Activated CD4-positive, alpha-beta T cell treated with anti-CD3 and anti-CD28 coated beads, Interleukin-2, amount 10 ng/mL, durations not matched to agents 7 days and 5 days (primary cell): ENCODE measurements around the gene NR3C2. TPM values are rescaled to one million over a fixed set of nuclear protein-coding genes. Genes with fewer than 3 reads are reported as not detected.

Source experiments
- CTCF ChIA-PET: fragments of 350-600 bp; sonication (Branson Sonifier 250); formaldehyde crosslinking; loops from one replicate; lab custom pipeline; 2021; ENCODE audit warnings: antibody characterized with exemption; lab: Charles Lee
- POLR2A ChIA-PET: fragments of 350-600 bp; sonication (Branson Sonifier 250); formaldehyde crosslinking; loops from one replicate; lab custom pipeline; 2021; ENCODE audit warnings: antibody characterized with exemption; lab: Charles Lee
- DNase-seq: peaks from one replicate; pipeline ENCODE4 v3.0.0-alpha.2; 2020
- H3K27ac Mint-ChIP-seq: one replicate; pipeline ENCODE4 v1.8.0; 2021; ENCODE audit warnings: mild to moderate bottlenecking, moderate library complexity, mixed read lengths
- H3K27me3 Mint-ChIP-seq: one replicate; pipeline ENCODE4 v1.8.0; 2021; ENCODE audit warnings: mixed read lengths
- H3K36me3 Mint-ChIP-seq: one replicate; pipeline ENCODE4 v1.8.0; 2021; ENCODE audit warnings: low read depth, mixed read lengths
- H3K4me1 Mint-ChIP-seq: one replicate; pipeline ENCODE4 v1.8.0; 2021; ENCODE audit warnings: mixed read lengths
- H3K4me3 Mint-ChIP-seq: one replicate; pipeline ENCODE4 v1.8.0; 2021; ENCODE audit warnings: mild to moderate bottlenecking, moderate library complexity, mixed read lengths
- H3K9me3 Mint-ChIP-seq: one replicate; pipeline ENCODE4 v1.8.0; 2021; ENCODE audit warnings: mixed read lengths
- total RNA-seq, 2 experiments: library from RNA; stranded (reverse); gene quantifications; one replicate each; pipeline ENCODE4 v1.2.3, GENCODE V29; 2021

Gene NR3C2
- total RNA-seq, 2 experiments from 2014 or later: 4.1 to 5.1 TPM

DNA sequence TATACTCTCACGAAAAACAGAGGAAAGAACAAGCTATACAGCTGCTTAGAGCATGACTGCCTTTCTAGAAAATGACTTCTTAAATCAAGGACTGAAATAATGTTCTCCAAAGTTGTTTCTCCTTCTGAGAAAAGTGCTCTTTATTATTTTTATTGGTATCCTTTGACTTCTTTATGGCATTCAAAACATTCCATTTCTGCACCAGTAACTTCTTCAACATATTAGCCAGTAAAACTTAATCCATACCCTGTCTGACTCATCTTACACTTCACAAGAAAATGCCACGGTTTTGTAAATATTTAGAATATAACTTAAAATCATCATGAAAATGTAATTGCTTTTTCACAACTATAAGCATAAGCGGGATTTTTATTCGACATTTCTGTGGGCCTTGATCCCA, 180.4 kb downstream of the NR3C2 start:
- Mint-ChIP-seq H3K27me3 (no peaks in the 10 kb centered on the region), H3K36me3 (no peaks in the 10 kb centered on the region), H3K4me1 (no peaks in the 10 kb centered on the region), H3K27ac (no peak overlapping the region), H3K9me3 (no peaks in the 10 kb centered on the region), H3K4me3 (no peak overlapping the region)
- POLR2A ChIA-PET: no interaction called here
- CTCF ChIA-PET: no interaction called here
- no peak for DNase-seq

DNA sequence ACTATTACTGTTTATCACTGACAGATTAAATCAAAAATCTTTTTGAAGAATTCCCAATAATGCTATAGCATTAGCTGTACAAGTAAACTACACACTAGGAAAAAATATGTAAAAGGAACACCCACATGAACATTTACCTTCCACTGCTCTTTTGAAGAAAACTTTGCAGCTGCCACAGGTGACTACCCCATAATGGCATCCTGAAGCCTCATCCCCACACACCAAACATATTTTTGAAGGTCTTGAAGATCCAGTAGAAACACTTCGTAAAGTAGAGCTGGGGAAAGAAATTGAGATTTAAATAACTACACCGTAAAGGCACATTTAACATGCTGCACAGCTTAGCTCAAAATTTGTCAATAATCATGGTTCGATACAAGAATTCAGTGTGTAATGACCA, 182.4 kb downstream of the NR3C2 start:
- H3K4me3 Mint-ChIP-seq: no peak overlapping the region
- no peak overlapping the region for H3K27ac Mint-ChIP-seq
- POLR2A ChIA-PET: no interaction called here
- DNase-seq: no peak
- no peaks in the 10 kb centered on the region for H3K36me3 Mint-ChIP-seq
- no peaks in the 10 kb centered on the region for H3K9me3 Mint-ChIP-seq
- CTCF ChIA-PET: no interaction called here
- no peaks in the 10 kb centered on the region for H3K4me1 Mint-ChIP-seq
- H3K27me3 Mint-ChIP-seq: no peaks in the 10 kb centered on the region

DNA sequence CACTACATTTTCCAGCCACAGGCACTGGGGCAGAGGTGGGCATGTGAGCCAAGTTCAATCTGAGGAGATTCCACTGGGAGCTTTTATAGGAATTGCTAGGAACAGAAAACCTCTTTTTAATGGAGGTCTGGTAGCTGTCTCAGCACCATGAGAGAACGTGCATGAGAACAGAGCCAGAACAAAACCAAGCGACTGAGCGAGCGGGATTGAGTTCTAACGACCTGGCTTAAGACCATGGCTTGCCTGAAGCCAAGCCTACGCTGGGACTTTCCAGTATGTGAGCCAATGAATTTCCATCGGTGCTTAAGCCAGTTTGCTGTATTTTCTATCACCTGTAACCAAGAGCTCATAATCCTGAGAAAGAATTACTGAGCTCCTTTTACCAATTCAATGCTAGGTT, 183.7 kb downstream of the NR3C2 start:
- H3K4me3 Mint-ChIP-seq: no peak overlapping the region
- ChIA-PET CTCF (no interaction called here), POLR2A (no interaction called here)
- no peak overlapping the region for H3K27ac Mint-ChIP-seq
- no peaks in the 10 kb centered on the region for H3K9me3 Mint-ChIP-seq
- H3K27me3 Mint-ChIP-seq: no peaks in the 10 kb centered on the region
- no peak for DNase-seq
- H3K4me1 Mint-ChIP-seq: no peaks in the 10 kb centered on the region
- H3K36me3 Mint-ChIP-seq: no peaks in the 10 kb centered on the region

GRCh38 chr4:148255344-148255720, 186.9 kb downstream of the NR3C2 start:
- CTCF ChIA-PET: no interaction called here
- POLR2A ChIA-PET: no interaction called here
- Mint-ChIP-seq H3K27ac (no peak overlapping the region), H3K9me3 (no peaks in the 10 kb centered on the region), H3K4me3 (no peak overlapping the region), H3K36me3 (no peaks in the 10 kb centered on the region), H3K27me3 (no peaks in the 10 kb centered on the region), H3K4me1 (no peaks in the 10 kb centered on the region)
- DNase-seq: no peak

DNA sequence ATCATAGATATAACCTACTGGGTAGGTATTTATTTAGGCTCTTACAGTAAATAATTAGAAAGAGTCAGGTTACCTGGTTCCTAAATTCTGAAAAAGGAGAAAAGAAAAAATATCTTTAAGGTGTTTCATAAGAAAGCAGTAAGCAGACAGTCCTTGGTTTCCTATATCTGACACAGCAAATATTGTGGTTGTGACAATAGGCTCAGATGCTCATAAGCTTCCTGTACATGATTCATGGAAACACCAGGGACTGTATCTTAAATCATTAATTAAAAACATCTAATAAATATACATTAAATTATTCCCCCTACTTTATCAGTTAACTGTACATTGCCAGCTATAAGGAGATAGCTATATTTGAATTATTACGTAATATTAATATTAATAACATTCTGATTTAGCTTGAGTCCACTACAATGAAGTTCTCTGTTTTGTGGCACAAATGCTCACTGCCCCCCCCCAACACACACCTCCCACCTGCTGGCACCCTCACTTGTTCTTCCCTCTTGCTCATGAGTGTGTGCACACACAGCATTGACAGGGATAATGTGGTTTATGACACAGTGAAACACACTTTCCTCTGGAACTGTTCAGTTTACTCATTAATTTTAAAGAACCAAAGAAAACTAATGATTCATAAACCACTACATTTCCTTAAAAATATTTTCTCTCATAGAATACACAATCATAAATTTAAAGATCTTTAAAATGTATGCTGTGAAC, 187.4 kb downstream of the NR3C2 start:
- no peaks in the 10 kb centered on the region for H3K36me3 Mint-ChIP-seq
- DNase-seq: no peak
- no peaks in the 10 kb centered on the region for H3K9me3 Mint-ChIP-seq
- H3K4me1 Mint-ChIP-seq: no peaks in the 10 kb centered on the region
- H3K27ac Mint-ChIP-seq: no peak overlapping the region
- no peak overlapping the region for H3K4me3 Mint-ChIP-seq
- ChIA-PET POLR2A (no interaction called here), CTCF (no interaction called here)
- H3K27me3 Mint-ChIP-seq: no peaks in the 10 kb centered on the region

DNA sequence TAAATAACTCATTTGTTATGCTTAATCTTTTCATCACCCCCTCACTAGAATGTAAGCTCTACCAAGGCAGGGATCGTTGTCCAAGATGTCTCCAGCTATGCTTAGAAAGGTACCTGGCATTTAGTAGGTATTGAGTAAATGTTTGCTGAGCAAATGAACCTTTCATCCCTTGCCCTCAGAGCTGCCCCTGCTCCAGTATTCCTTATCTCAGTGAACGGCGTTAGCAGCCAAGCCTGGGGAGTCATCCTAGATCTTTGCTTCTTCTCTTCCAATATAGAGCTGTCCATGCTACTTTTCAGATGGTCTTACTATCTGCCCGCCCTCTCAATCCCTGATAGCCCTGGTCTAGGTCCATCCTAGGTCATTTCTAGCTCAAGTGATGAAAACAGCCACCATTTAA, 188.4 kb downstream of the NR3C2 start:
- POLR2A ChIA-PET: no interaction called here
- Mint-ChIP-seq H3K4me1 (no peaks in the 10 kb centered on the region), H3K9me3 (no peaks in the 10 kb centered on the region), H3K27me3 (no peaks in the 10 kb centered on the region), H3K27ac (no peak overlapping the region), H3K36me3 (no peaks in the 10 kb centered on the region), H3K4me3 (no peak overlapping the region)
- DNase-seq: no peak
- CTCF ChIA-PET: no interaction called here

- no peaks in the 10 kb centered on the region for H3K27me3 Mint-ChIP-seq
- H3K4me3 Mint-ChIP-seq: no peak overlapping the region
- CTCF ChIA-PET: no interaction called here
- no peak overlapping the region for H3K27ac Mint-ChIP-seq
- DNase-seq: no peak
- POLR2A ChIA-PET: no interaction called here
- H3K36me3 Mint-ChIP-seq: no peaks in the 10 kb centered on the region
- no peaks in the 10 kb centered on the region for H3K4me1 Mint-ChIP-seq
- H3K9me3 Mint-ChIP-seq: no peaks in the 10 kb centered on the region
Observed at GRCh38 chr4:148248824-148249223, 193.4 kb downstream of the NR3C2 start.

GRCh38 chr4:148245015-148245414, 197.2 kb downstream of the NR3C2 start:
- no peaks in the 10 kb centered on the region for H3K36me3 Mint-ChIP-seq
- ChIA-PET CTCF (no interaction called here), POLR2A (no interaction called here)
- H3K4me3 Mint-ChIP-seq: no peak overlapping the region
- H3K9me3 Mint-ChIP-seq: no peaks in the 10 kb centered on the region
- DNase-seq: no peak
- no peak overlapping the region for H3K27ac Mint-ChIP-seq
- no peaks in the 10 kb centered on the region for H3K4me1 Mint-ChIP-seq
- H3K27me3 Mint-ChIP-seq: no peaks in the 10 kb centered on the region

GRCh38 chr4:148243837-148244236, 198.4 kb downstream of the NR3C2 start:
- H3K4me3 Mint-ChIP-seq: no peak overlapping the region
- no peaks in the 10 kb centered on the region for H3K27me3 Mint-ChIP-seq
- peaks cover 2% of the 10 kb centered on the region for H3K4me1 Mint-ChIP-seq
- H3K27ac Mint-ChIP-seq: no peak overlapping the region
- ChIA-PET CTCF (interaction anchor here (0.6 to 1.2 kb wide), 2 partner anchors 20 to 197 kb away, joined by 3 read pairs; no protein-coding TSS in a partner anchor), POLR2A (no interaction called here)
- no peaks in the 10 kb centered on the region for H3K36me3 Mint-ChIP-seq
- DNase-seq: no peak
- H3K9me3 Mint-ChIP-seq: no peaks in the 10 kb centered on the region

DNA sequence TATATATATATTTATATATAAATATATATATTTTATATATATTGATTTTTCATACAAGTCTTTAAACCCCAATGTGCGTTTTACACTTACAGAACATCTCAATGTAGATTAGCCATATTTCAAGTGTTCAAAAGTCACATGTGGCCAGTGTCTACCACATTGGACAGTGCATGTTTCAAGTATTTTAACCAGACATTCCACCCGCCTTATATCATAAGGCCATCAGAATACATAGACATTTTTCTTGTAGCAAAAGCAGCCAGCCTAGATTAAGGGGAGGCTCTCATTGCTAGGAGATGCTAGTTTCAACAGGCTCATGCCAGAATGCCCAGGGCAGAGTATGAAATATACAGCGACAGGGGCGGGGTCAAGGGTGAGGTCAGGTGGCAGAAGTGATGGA, 202.0 kb downstream of the NR3C2 start:
- Mint-ChIP-seq H3K27ac (no peak overlapping the region), H3K9me3 (no peaks in the 10 kb centered on the region), H3K27me3 (no peaks in the 10 kb centered on the region), H3K4me3 (no peak overlapping the region), H3K36me3 (no peaks in the 10 kb centered on the region), H3K4me1 (peaks cover 2% of the 10 kb centered on the region)
- CTCF ChIA-PET: no interaction called here
- POLR2A ChIA-PET: no interaction called here
- DNase-seq: no peak

GRCh38 chr4:148239494-148239985, 202.7 kb downstream of the NR3C2 start:
- no peak overlapping the region for H3K27ac Mint-ChIP-seq
- no peaks in the 10 kb centered on the region for H3K27me3 Mint-ChIP-seq
- peaks cover 2% of the 10 kb centered on the region for H3K4me1 Mint-ChIP-seq
- H3K36me3 Mint-ChIP-seq: no peaks in the 10 kb centered on the region
- POLR2A ChIA-PET: no interaction called here
- H3K9me3 Mint-ChIP-seq: no peaks in the 10 kb centered on the region
- H3K4me3 Mint-ChIP-seq: no peak overlapping the region
- CTCF ChIA-PET: no interaction called here
- no peak for DNase-seq

GRCh38 chr4:148238811-148239493, 203.3 kb downstream of the NR3C2 start:
- Mint-ChIP-seq H3K36me3 (no peaks in the 10 kb centered on the region), H3K27me3 (no peaks in the 10 kb centered on the region), H3K27ac (no peak overlapping the region), H3K4me3 (no peak overlapping the region), H3K4me1 (peaks cover 2% of the 10 kb centered on the region), H3K9me3 (no peaks in the 10 kb centered on the region)
- DNase-seq: no peak
- ChIA-PET CTCF (no interaction called here), POLR2A (no interaction called here)

DNA sequence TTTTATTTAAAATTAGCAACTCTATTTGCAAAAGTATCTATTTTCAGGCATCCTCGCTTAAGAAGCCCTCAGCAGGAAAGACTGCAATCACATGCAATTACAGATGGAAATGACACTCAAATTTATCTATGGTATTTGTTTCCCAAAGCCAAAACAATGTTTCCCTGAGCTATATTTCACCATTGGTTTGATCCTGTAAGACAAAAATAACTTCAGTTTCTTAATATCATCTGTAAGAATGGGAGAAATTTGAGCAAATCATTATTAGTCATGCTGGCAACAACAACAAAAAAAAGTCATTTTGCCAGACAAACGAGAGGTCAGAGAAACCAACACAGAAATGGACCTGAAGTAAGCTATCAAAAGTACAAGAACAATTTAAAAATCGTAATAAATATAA, 204.1 kb downstream of the NR3C2 start:
- CTCF ChIA-PET: no interaction called here
- DNase-seq: no peak
- Mint-ChIP-seq H3K27me3 (no peaks in the 10 kb centered on the region), H3K4me3 (no peak overlapping the region), H3K4me1 (peaks cover 2% of the 10 kb centered on the region), H3K9me3 (no peaks in the 10 kb centered on the region), H3K36me3 (no peaks in the 10 kb centered on the region), H3K27ac (no peak overlapping the region)
- POLR2A ChIA-PET: no interaction called here
